HG03095 (cell line): Measurements from ENCODE around the gene CIDEB.

Experiments
- ATAC-seq: cut with Tn5 transposase; IDR thresholded peaks from one replicate; pipeline ENCODE4 v1.9.1; 2021; ENCODE audit warnings: moderate library complexity; ENCODE audit not compliant: unreplicated experiment

The CIDEB gene

GRCh38 chr14:24270537-24271133 is 37.1 kb downstream of the CIDEB start:
- no peak for ATAC-seq

DNA sequence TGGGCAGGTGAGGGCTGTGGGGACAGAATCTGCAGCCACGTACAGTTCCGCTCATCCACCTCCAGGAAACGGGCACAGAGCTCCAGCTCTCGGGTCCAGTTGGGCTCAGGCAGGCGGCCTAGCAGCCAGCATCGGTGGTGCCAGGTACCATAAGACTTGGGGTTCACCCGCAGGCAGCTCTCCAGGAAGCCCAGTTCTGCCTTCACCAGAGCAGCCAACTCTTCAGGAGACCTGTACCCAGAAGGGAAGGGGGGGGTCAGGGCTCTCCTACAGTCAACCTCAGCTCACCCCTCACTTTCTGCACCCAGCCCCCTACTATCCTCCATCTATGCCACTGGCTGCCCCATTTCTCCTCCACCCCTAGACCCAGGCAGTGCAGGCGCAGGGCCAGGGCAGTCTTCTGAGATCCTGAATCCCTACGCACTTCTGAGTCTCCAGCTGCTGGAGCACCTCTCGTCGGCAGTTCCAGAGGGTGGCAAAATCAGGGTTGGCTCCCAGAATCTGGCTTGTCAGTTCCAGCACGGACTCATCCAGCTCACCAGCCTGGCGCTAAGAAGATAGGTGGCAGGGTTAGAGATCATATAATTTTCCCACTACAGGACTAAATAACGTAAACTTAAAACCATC is 37.8 kb downstream of the CIDEB start:
- ATAC-seq: no peak

DNA sequence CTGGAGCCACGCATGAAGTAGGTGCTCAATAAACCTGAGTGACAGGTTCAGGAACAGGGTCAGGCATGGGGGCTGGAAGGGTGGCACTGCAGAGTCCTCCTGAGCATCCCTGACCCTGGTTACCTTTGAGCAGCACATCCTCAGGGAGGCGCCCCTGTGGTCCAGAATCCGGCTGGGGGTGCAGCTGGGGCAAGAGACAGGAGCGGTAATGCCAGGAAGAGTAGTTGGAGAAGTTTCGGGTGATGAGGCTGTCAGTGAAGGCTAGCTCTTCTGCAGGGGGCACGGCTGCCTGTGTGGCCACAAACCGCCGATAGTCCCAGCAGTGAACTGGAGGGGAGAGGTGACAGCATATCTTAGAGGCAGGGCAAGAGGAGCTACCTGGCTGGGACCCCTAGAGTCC is 38.4 kb downstream of the CIDEB start:
- ATAC-seq: no peak

DNA sequence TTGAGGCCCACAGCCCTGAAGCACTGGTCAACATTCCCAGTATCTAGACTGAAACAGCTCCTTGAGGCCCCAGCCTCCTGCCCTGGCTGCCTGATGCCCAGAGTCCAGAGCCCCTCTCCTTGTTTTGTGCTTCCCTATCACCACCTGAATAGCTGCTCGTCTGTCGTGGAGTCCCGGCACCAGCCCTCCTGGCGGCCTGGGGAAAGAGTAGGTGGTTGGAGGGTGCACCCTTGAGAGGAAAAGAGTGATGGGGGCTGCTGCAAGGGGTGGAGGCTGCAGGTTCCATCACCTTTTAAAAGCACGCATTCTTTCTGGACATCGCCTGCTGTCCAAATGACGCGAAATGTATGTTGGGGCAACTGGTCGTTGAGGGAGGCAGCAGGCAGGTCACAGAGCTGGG is 39.6 kb downstream of the CIDEB start:
- ATAC-seq: no peak

- no peak for ATAC-seq
These were observed 40.3 kb downstream of the CIDEB start for GRCh38 chr14:24267516-24267915.

- no peak for ATAC-seq
These were observed 41.2 kb downstream of the CIDEB start for GRCh38 chr14:24266344-24267244.

DNA sequence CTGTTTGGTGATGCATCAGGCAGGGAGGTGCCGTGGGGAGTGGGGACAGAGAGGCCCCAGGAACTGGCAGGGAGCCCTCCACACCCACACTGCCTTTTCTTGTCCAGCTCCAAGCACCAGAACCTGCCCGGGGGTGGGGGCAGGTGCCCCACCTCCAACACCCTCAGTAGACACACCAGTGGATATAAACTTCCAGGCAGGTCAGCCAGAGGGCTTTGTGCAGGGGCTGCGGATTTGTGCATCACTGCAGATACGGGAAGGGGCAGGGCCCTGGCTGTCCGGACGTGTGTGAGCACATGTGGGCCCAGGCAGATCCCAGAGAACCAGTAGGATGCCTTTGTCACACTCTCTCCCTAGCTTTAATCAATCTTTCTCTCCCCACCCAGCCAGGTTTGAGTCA is 43.5 kb downstream of the CIDEB start:
- no peak for ATAC-seq

GRCh38 chr14:24263848-24264247 is 43.9 kb downstream of the CIDEB start:
- ATAC-seq: no peak

- ATAC-seq: no peak
These were observed 44.7 kb downstream of the CIDEB start, which contains the start of gene TGM1 for GRCh38 chr14:24262821-24263733. TGM1 (minus strand) TSS chr14:24263177; CDS start chr14:24262352, 825 bp downstream.

- ATAC-seq: no peak
These were observed 45.8 kb downstream of the CIDEB start for GRCh38 chr14:24261969-24262327.

GRCh38 chr14:24261256-24261968 is 46.4 kb downstream of the CIDEB start:
- ATAC-seq: no peak

DNA sequence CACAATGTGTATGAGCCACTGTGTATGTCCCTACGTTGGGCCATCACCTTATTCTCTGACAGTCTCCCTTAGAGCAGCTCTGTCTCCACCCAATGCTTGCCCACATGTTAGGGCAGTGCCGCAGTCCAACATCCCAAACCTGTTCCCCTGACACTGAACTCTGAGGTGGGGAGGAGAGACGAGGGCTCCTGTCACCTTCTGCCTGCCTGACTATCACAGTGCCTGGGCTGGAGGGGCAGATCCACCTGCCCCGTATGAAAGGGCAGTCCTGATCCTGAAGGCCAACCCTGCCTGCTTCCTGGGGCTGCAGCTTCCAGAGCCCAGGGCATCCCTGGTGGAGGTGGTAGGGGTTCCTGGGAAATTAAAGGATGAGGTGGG is 47.0 kb downstream of the CIDEB start:
- no peak for ATAC-seq

- no peak for ATAC-seq
These were observed 47.6 kb downstream of the CIDEB start for GRCh38 chr14:24260026-24260779.

- ATAC-seq: no peak
These were observed 48.3 kb downstream of the CIDEB start for GRCh38 chr14:24259282-24260025.

DNA sequence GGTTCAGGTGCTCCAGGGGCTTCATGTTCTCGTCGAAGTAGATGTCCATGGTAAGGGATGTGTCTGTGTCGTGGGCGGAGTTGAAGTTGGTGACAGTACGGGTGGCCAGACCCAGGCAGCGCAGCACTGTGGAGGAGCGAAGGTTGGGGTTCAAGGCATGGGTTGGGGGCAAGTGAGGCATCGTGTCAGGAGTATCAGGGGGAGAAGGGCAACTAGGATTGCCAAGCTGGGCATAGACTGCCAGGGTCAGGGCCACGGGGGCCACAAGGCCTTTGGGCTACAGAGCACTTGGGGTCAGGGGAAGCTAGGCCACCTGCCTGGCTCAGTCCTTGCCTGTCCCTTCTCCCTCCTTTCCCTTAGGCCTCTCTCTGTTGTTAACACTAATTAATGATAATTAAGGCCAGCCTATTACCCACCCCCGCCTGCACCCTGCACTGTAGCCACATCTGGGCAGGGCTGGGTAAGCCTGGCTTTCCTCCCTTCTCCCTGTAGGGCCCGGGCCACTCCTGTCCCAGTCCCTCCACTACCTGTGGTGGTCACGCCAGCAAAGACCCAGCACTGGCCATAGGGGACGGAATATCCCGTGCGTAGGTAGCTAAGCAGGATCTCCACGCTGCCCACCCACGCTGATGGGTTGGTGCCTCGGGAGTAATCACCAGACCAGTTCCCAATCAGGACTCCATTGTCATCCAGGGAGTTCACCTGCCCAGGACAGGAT is 49.1 kb downstream of the CIDEB start:
- no peak for ATAC-seq

DNA sequence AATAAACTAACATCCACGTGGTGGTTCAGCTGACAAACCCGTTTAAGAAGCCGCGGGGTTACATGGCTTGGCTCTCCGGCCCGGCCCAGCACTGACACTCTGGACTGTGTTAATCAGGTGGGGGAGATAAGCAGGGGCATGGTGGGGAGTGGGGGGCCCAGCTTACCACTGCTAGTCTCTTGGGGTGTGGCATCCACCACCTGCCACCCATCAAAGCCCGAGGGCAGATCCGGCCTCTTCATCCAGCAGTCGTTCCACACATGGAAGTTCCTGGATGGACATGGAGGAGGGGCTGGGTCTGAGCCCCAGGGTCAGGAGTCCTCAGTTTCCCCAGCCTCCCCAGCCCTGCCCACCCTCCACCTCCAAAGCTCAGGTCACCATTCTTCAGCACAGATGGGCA is 49.7 kb downstream of the CIDEB start:
- ATAC-seq: no peak

DNA sequence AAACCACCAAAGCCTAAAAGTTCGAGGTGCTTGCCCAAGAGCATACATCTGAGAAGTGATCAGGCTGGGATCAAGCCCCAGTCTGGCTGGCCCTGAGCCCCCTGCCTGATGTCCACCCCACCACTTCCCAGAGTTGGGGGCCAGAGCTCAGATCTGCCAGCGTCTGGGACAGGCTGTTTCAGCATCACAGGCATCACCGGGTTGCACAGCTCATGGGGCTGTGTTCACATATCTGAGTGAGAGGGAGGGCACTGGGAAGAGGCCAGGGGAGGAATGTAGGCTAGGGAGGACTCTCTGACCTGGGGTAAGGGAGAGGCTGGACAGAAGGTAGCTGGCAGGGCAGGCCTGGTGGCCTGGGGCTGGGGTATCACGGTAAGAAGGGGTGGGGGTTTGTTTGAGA is 50.8 kb downstream of the CIDEB start:
- ATAC-seq: no peak
